Glomerular endothelial cell (primary cell): ENCODE measurements around the gene ARF3. TPM values are rescaled to one million over a fixed set of nuclear protein-coding genes. Genes with fewer than 3 reads are reported as not detected.
"Not testable (repeated sequence)": the region's sequence is repeated elsewhere in the genome, so short reads cannot be mapped to it uniquely, and the experiment has no call there.

Experiments
- DNase-seq: peaks from one replicate; pipeline ENCODE4 v3.0.0-alpha.2; 2011; ENCODE audit warnings: low read depth, low spot score; ENCODE audit errors: extremely low read depth
- total RNA-seq: library from RNA; depleted of rRNA; stranded (reverse); fragments of >200 nt; gene quantifications from 2 replicates; pipeline ENCODE4 v1.2.3, GENCODE V29; 2015

Gene ARF3
- total RNA-seq, 1 donor from 2014 or later, result 108 TPM

GRCh38 chr12:48933664-48934311 is 23.5 kb downstream of the ARF3 start:
- DNase-seq, result no peak

- no peak for DNase-seq
Measured at GRCh38 chr12:48932878-48933277, 24.4 kb downstream of the ARF3 start.

- DNase-seq, result no peak
Measured at GRCh38 chr12:48930475-48930874, 26.8 kb downstream of the ARF3 start.

GRCh38 chr12:48929551-48929950 is 27.7 kb downstream of the ARF3 start:
- no peak for DNase-seq

- DNase-seq, result no peak
Measured at GRCh38 chr12:48927261-48927660, 30.0 kb downstream of the ARF3 start.

- no peak for DNase-seq
Measured at GRCh38 chr12:48925304-48926011, 31.8 kb downstream of the ARF3 start, which contains the start of gene FKBP11. TSS of gene FKBP11 (minus strand) at chr12:48925492. CDS start at chr12:48925428, 64 bp downstream.

- DNase-seq, result no peak
Measured at GRCh38 chr12:48924617-48925303, 32.5 kb downstream of the ARF3 start.

- DNase-seq, result no peak
Measured at GRCh38 chr12:48923117-48923516, 34.2 kb downstream of the ARF3 start.

- no peak for DNase-seq
Measured at GRCh38 chr12:48917857-48918537, 39.3 kb downstream of the ARF3 start.

- no peak for DNase-seq
Measured at GRCh38 chr12:48910196-48910595, 47.1 kb downstream of the ARF3 start.

GRCh38 chr12:48909698-48910097 is 47.6 kb downstream of the ARF3 start:
- DNase-seq, result not testable (repeated sequence)

GRCh38 chr12:48907245-48907644 is 50.0 kb downstream of the ARF3 start:
- DNase-seq, result no peak

GRCh38 chr12:48903982-48904411 is 53.3 kb downstream of the ARF3 start:
- DNase-seq, result no peak

- DNase-seq, result no peak
Measured at GRCh38 chr12:48903363-48903981, 53.8 kb downstream of the ARF3 start.

- DNase-seq, result no peak
Measured at GRCh38 chr12:48901278-48901677, 56.0 kb downstream of the ARF3 start.

- no peak for DNase-seq
Measured at GRCh38 chr12:48899651-48900050, 57.6 kb downstream of the ARF3 start.

GRCh38 chr12:48894271-48894670 is 63.0 kb downstream of the ARF3 start:
- no peak for DNase-seq

GRCh38 chr12:48890657-48891418 is 66.4 kb downstream of the ARF3 start:
- DNase-seq, result no peak

GRCh38 chr12:48889679-48890078 is 67.6 kb downstream of the ARF3 start:
- DNase-seq, result no peak
